Trophoblast cell (in vitro differentiated cells and primary cell): ENCODE data around the gene SHC2.

Experiments
- DNase-seq, 2 donors: peaks; one replicate each; pipeline ENCODE4 v3.0.0-alpha.2; 2016
- H2AFZ ChIP-seq: 2 replicates; pipeline ENCODE4 v1.6.1; 2013; ENCODE audit warnings: low read length, moderate library complexity, mild to moderate bottlenecking; ENCODE audit not compliant: insufficient read depth, poor library complexity
- H2AK5ac ChIP-seq: 2 replicates; pipeline ENCODE4 v1.6.1; 2013; ENCODE audit warnings: mild to moderate bottlenecking, low read length
- H2BK120ac ChIP-seq: 2 replicates; pipeline ENCODE4 v1.6.1; 2013; ENCODE audit warnings: low read length, mild to moderate bottlenecking, moderate library complexity; ENCODE audit not compliant: insufficient read depth, poor library complexity
- H2BK12ac ChIP-seq: 2 replicates; pipeline ENCODE4 v1.6.1; 2013; ENCODE audit warnings: mild to moderate bottlenecking, low read length, moderate library complexity
- H2BK5ac ChIP-seq: 2 replicates; pipeline ENCODE4 v1.6.1; 2013; ENCODE audit warnings: low read length, low read depth, moderate library complexity, mild to moderate bottlenecking; ENCODE audit not compliant: poor library complexity
- H3K14ac ChIP-seq: 2 replicates; pipeline ENCODE4 v1.6.1; 2013; ENCODE audit warnings: mild to moderate bottlenecking, low read length
- H3K18ac ChIP-seq: 2 replicates; pipeline ENCODE4 v1.6.1; 2013; ENCODE audit warnings: mild to moderate bottlenecking, low read length
- H3K23ac ChIP-seq: 2 replicates; pipeline ENCODE4 v1.6.1; 2013; ENCODE audit warnings: low read length
- H3K27ac ChIP-seq: 2 replicates; pipeline ENCODE4 v1.5.1; 2013; ENCODE audit warnings: low read depth, mild to moderate bottlenecking, inconsistent platforms, low read length, moderate library complexity
- H3K27me3 ChIP-seq: 2 replicates; pipeline ENCODE4 v1.6.1; 2013; ENCODE audit warnings: inconsistent platforms, mild to moderate bottlenecking, low read length, moderate library complexity; ENCODE audit not compliant: insufficient read depth
- H3K36me3 ChIP-seq, 2 experiments: 1 replicate in 1 of 2; 2 replicates in 1 of 2; pipeline ENCODE4 v1.6.1; 2013; ENCODE audit warnings: low read length in 2 of 2, mild to moderate bottlenecking in 2 of 2, moderate library complexity in 1 of 2; ENCODE audit not compliant: insufficient read depth in 2 of 2, control insufficient read depth in 1 of 2
- H3K4ac ChIP-seq: 2 replicates; pipeline ENCODE4 v1.6.1; 2013; ENCODE audit warnings: low read depth, mild to moderate bottlenecking, low read length, moderate library complexity
- H3K4me1 ChIP-seq, 2 experiments: 1 replicate in 1 of 2; 2 replicates in 1 of 2; pipeline ENCODE4 v1.6.1; 2013; ENCODE audit warnings: low read length in 2 of 2, mild to moderate bottlenecking in 2 of 2, moderate library complexity in 1 of 2; ENCODE audit not compliant: insufficient read depth in 2 of 2, control insufficient read depth in 1 of 2
- H3K4me2 ChIP-seq: 2 replicates; pipeline ENCODE4 v1.6.1; 2013; ENCODE audit warnings: inconsistent platforms, mild to moderate bottlenecking, low read length, moderate library complexity
- H3K4me3 ChIP-seq: 2 replicates; pipeline ENCODE4 v1.5.1; 2013; ENCODE audit warnings: mild to moderate bottlenecking, low read depth, low read length, inconsistent platforms
- H3K79me1 ChIP-seq: one replicate; pipeline ENCODE4 v1.6.1; 2013; ENCODE audit warnings: low read length
- H3K79me2 ChIP-seq: 2 replicates; pipeline ENCODE4 v1.6.1; 2013; ENCODE audit warnings: low read length, mild to moderate bottlenecking; ENCODE audit not compliant: control insufficient read depth, insufficient read depth, poor library complexity
- H3K9ac ChIP-seq: 2 replicates; pipeline ENCODE4 v1.6.1; 2013; ENCODE audit warnings: mild to moderate bottlenecking, low read length
- H3K9me3 ChIP-seq: 2 replicates; pipeline ENCODE4 v1.6.1; 2013; ENCODE audit warnings: low read depth, mild to moderate bottlenecking, control low read depth, inconsistent platforms, low read length; ENCODE audit not compliant: insufficient read depth
- H4K12ac ChIP-seq: 2 replicates; pipeline ENCODE4 v1.6.1; 2013; ENCODE audit warnings: low read depth, mild to moderate bottlenecking, low read length, moderate library complexity
- H4K8ac ChIP-seq: 2 replicates; pipeline ENCODE4 v1.6.1; 2013; ENCODE audit warnings: low read depth, mild to moderate bottlenecking, low read length, moderate library complexity
- H4K91ac ChIP-seq: one replicate; pipeline ENCODE4 v1.6.1; 2013; ENCODE audit warnings: low read depth, mild to moderate bottlenecking, low read length, moderate library complexity
- WGBS: extraction: QIAGEN DNeasy Blood & Tissue Kit; methylation state at CpG from one replicate; pipeline ENCODE4 v1.1.7; 2013; ENCODE audit warnings: missing lambda C conversion rate; ENCODE audit not compliant: insufficient read length, insufficient coverage; ENCODE audit errors: extremely low coverage; 5-methylcytosine and 5-hydroxymethylcytosine counted together

The SHC2 gene

DNA sequence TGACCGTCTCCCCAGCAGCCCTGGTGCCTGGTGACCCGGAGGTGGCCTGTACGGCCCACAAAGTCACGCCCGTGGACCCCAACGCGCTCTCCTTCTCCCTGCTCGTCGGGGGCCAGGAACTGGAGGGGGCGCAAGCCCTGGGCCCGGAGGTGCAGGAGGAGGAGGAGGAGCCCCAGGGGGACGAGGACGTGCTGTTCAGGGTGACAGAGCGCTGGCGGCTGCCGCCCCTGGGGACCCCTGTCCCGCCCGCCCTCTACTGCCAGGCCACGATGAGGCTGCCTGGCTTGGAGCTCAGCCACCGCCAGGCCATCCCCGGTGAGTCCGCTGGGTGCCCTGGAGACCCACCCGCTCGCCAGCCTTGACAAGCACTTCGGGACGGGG is 37.7 kb upstream of the SHC2 start:
- no CpG with 5 or more reads among the region's 26 CpGs for WGBS
- Histone ChIP-seq H3K36me3 (no peaks in the 10 kb centered on the region), H3K9ac (no peak overlapping the region), H3K9me3 (peaks cover 17% of the 10 kb centered on the region), H3K4ac (no peak overlapping the region), H4K8ac (no peak overlapping the region), H3K18ac (no peak overlapping the region), H3K4me3 (no peak overlapping the region), H2BK5ac (no peak overlapping the region), H2AK5ac (no peak overlapping the region), H3K4me2 (no peak overlapping the region), H3K14ac (no peak overlapping the region), H3K4me1 (peaks cover 0 to 2% of the 10 kb centered on the region in 2 experiments), H3K23ac (no peak overlapping the region), H2BK12ac (no peak overlapping the region), H3K79me2 (no peaks in the 10 kb centered on the region), H4K12ac (no peak overlapping the region), H2BK120ac (no peak overlapping the region), H4K91ac (no peak overlapping the region), H3K27ac (no peak overlapping the region), H3K79me1 (no peaks in the 10 kb centered on the region), H2AFZ (no peak overlapping the region), H3K27me3 (peaks cover 30% of the 10 kb centered on the region)
- DNase-seq, result no peak

GRCh38 chr19:497869-498510 is 37.2 kb upstream of the SHC2 start:
- H4K8ac ChIP-seq, result no peak overlapping the region
- peaks cover 0 to 2% of the 10 kb centered on the region in 2 experiments for H3K4me1 ChIP-seq
- H3K27ac ChIP-seq, result no peak overlapping the region
- H3K79me1 ChIP-seq, result no peaks in the 10 kb centered on the region
- no peak overlapping the region for H4K12ac ChIP-seq
- H3K14ac ChIP-seq, result no peak overlapping the region
- H3K23ac ChIP-seq, result no peak overlapping the region
- no peak overlapping the region for H2BK5ac ChIP-seq
- no peak overlapping the region for H3K4me3 ChIP-seq
- no peak overlapping the region for H3K18ac ChIP-seq
- no peak overlapping the region for H3K4me2 ChIP-seq
- H3K27me3 ChIP-seq, result peaks cover 30% of the 10 kb centered on the region
- H3K36me3 ChIP-seq, result no peaks in the 10 kb centered on the region
- H3K4ac ChIP-seq, result no peak overlapping the region
- no peak overlapping the region for H2AFZ ChIP-seq
- no peak overlapping the region for H4K91ac ChIP-seq
- no CpG with 5 or more reads among the region's 50 CpGs for WGBS
- H3K9ac ChIP-seq, result no peak overlapping the region
- no peak for DNase-seq
- H2AK5ac ChIP-seq, result no peak overlapping the region
- peaks cover 20% of the 10 kb centered on the region for H3K9me3 ChIP-seq
- H2BK12ac ChIP-seq, result no peak overlapping the region
- H2BK120ac ChIP-seq, result no peak overlapping the region
- H3K79me2 ChIP-seq, result no peaks in the 10 kb centered on the region

- Histone ChIP-seq H3K79me1 (no peaks in the 10 kb centered on the region), H3K14ac (no peak overlapping the region), H3K4me3 (no peak overlapping the region), H2AK5ac (no peak overlapping the region), H2BK120ac (no peak overlapping the region), H3K36me3 (no peaks in the 10 kb centered on the region), H3K9ac (no peak overlapping the region), H4K91ac (no peak overlapping the region), H3K4me2 (no peak overlapping the region), H3K27me3 (peaks cover 30% of the 10 kb centered on the region), H3K79me2 (no peaks in the 10 kb centered on the region), H3K18ac (no peak overlapping the region), H3K23ac (no peak overlapping the region), H3K9me3 (peaks cover 22% of the 10 kb centered on the region), H4K12ac (no peak overlapping the region), H3K27ac (no peak overlapping the region), H2AFZ (no peak overlapping the region), H4K8ac (no peak overlapping the region), H2BK5ac (no peak overlapping the region), H2BK12ac (no peak overlapping the region), H3K4me1 (peaks cover 0 to 2% of the 10 kb centered on the region in 2 experiments), H3K4ac (no peak overlapping the region)
- DNase-seq, result no peak
- no CpG with 5 or more reads among the region's 36 CpGs for WGBS
Observed at GRCh38 chr19:497491-497868, 36.6 kb upstream of the SHC2 start.

DNA sequence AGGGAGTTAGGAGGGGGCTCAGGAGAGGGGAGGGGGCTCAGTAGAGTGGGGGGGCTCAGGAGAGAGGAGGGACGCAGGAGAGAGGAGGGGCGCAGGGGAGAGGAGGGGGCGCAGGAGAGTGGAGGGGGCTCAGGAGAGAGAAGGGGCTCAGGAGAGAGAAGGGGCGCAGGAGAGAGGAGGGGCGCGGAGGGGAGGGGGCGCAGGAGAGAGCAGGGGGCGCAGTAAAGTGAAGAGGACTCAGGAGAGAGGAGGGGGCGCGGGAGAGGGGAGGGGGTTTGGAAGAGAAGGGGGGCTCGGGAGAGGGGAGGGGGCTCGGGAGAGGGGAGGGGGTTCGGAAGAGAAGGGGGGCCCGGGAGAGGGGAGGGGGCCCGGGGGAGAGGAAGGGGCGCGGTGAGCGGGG is 36.2 kb upstream of the SHC2 start:
- DNase-seq, result no peak
- Histone ChIP-seq H3K4me1 (peaks cover 0 to 2% of the 10 kb centered on the region in 2 experiments), H3K23ac (no peak overlapping the region), H3K18ac (no peak overlapping the region), H3K36me3 (no peaks in the 10 kb centered on the region), H3K4me3 (no peak overlapping the region), H4K8ac (no peak overlapping the region), H3K14ac (no peak overlapping the region), H2BK12ac (no peak overlapping the region), H3K4me2 (no peak overlapping the region), H3K9ac (no peak overlapping the region), H4K12ac (no peak overlapping the region), H3K9me3 (peaks cover 23% of the 10 kb centered on the region), H3K79me2 (no peaks in the 10 kb centered on the region), H3K27me3 (peaks cover 30% of the 10 kb centered on the region), H3K27ac (no peak overlapping the region), H3K79me1 (no peaks in the 10 kb centered on the region), H4K91ac (no peak overlapping the region), H3K4ac (no peak overlapping the region), H2AFZ (no peak overlapping the region), H2BK120ac (no peak overlapping the region), H2AK5ac (no peak overlapping the region), H2BK5ac (no peak overlapping the region)
- no CpG with 5 or more reads among the region's 18 CpGs for WGBS
